GM12801 (cell line): ENCODE data around the gene SMIM38.

Source experiments
- TF ChIP-seq, protein P1 (sequence below): IDR thresholded peaks from one replicate; pipeline ENCODE4 v1.5.1; 2011; ENCODE audit warnings: control low read depth; ENCODE audit not compliant: insufficient read length; ENCODE audit errors: extremely low read depth

The SMIM38 gene

DNA sequence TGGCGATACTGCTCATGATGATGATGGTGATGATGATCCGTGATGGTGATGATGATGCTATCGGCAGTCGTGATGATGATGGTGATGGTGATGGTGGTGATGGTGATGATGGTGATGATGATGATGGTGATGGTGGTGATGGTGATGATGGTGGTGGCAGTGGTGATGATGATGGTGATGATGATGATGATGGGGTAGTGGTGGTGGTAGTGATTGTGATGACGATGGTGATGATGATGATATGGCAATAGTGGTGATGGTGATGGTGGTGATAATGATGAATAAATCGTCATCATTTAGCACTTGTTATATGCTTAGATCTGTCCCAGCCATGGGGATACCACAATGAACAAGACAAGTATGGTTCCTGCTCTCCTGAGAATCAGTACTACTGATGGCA lies 39.2 kb downstream of the SMIM38 start:
- TF ChIP-seq, protein P1, sequence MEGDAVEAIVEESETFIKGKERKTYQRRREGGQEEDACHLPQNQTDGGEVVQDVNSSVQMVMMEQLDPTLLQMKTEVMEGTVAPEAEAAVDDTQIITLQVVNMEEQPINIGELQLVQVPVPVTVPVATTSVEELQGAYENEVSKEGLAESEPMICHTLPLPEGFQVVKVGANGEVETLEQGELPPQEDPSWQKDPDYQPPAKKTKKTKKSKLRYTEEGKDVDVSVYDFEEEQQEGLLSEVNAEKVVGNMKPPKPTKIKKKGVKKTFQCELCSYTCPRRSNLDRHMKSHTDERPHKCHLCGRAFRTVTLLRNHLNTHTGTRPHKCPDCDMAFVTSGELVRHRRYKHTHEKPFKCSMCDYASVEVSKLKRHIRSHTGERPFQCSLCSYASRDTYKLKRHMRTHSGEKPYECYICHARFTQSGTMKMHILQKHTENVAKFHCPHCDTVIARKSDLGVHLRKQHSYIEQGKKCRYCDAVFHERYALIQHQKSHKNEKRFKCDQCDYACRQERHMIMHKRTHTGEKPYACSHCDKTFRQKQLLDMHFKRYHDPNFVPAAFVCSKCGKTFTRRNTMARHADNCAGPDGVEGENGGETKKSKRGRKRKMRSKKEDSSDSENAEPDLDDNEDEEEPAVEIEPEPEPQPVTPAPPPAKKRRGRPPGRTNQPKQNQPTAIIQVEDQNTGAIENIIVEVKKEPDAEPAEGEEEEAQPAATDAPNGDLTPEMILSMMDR, result no peak

- TF ChIP-seq, protein P1, result no peak
Observed at GRCh38 chr11:69195824-69196782, 40.4 kb downstream of the SMIM38 start.

DNA sequence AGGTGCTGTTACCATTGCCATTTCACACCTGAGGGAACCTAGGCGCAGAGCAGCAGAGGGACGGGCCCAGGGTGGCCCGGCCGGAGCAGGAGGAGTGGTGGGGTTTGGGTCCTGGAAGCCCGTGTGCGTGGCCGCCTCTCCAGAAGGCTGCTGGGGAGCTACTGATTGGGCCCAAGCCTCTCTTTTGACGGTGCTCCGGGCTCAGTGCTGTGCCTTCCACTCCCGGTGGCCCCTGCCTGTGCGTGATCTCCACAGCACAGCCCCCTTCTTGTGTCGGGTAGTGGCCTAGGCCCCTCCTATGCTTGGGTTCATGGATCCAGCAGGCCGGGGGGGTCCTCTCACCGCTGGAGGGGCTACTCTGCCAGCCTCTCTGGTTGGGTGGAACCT lies 41.0 kb downstream of the SMIM38 start:
- TF ChIP-seq, protein P1, result no peak

DNA sequence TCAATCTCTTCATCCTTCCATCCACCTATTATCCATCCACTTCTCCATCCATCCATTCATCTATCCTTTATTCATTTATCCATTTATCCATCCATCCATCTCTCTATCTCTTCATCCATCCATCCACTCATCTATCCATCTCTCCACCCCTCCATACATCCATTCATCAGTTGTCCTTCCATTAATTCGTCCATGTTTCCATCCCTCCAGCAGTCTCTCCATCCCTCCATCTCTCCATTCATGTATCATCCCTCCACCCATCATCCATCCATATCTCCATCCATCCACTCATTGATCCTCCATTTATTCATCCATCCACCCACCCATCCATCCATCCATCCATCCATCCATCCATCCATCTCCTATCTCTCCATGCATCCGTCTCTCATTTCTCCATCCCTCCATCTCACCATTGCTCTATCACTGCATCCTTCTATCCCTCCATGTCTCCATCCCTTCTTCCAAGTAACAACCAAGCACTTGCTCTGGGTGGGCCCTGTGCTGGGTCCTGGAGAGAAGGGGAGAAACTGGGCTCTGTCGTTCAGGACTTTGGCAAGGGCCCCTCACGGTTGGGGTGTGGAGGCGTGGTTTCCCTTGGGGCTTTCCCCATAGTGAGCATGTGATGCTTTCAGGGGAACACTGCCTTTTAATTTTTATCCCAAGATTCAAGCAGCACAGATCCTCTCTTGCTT lies 43.3 kb downstream of the SMIM38 start:
- TF ChIP-seq, protein P1, result no peak

DNA sequence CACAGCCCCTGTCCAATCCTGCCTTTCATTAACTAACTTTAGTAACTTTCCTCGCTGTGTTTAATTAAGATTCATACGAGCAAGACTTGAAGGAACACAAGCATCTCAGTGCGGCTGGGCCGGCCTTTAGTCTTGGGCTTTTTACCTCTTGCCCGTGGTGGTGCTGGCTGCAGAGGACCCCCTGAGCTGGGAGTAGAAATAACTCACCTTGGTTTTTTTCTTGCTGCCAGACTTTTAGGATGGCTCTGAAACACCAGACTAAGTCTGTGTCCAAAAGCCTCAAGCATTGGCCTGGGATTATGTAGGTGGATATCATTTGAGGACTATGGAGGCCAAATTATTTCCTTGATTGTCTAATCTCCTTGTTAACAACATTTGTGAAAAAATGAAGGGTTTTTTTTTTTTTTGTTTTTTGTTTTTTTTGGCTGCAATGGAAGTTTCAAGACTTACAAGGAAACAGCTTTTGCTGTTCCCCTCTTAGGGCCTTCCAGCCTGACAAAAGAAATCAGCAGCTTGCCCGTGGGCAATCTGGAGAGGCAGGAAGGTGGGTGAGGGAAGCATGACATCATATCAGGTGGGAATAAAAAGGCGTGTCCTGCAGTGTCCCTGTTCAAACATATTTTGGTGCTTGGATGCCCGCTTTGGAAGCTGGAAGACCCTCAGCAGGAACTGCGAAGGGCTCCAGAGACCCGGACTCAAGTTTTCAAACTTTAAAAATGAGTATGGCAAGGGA lies 44.0 kb downstream of the SMIM38 start:
- TF ChIP-seq, protein P1, result no peak

DNA sequence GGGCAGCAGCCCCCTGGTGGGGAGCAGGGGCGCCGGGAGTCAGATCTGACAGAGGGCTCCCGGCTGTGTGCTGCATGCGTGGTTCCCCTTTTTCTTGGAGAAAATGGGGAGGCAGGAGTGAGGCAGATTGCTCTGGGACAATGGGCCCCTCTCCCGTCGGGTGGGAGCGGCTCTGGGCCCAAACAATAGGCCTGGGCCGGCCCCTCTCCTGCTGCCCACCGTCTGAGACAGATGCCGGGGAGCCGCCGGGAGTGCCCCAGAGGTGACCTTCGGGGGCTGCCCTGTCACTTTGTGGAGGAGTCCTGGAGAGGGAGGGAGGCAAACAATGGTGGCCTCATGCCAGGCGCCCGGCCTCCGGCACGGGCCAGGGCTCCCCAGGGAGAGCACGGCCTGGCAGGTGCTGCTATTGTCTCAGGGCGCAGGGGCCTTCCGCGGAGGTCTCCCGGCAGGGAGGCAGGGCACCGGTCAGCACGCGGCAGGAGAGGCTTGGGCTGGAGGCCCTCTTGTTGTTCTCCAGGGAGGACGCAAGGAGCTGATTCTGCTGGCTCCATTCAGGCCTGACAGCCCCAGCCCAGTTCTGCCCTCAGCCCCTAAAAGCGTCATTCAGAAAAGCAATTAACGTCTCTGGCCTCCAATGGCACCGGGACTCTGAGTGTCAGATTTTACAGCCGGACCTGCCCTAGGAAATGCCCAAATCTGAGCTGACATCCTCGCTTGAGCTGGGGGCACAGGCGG lies 44.8 kb downstream of the SMIM38 start:
- TF ChIP-seq, protein P1, result no peak
